Neutrophil (primary cell): ENCODE results near the gene MYO1E.

Experiments
- H3K27ac ChIP-seq: fragments of 200-600 bp; sonication (generic); 2 replicates; pipeline ENCODE4 v1.5.1; 2016; ENCODE audit warnings: mild to moderate bottlenecking, moderate library complexity
- H3K27me3 ChIP-seq: fragments of 200-600 bp; sonication (generic); 2 replicates; pipeline ENCODE4 v1.6.0; 2016; ENCODE audit warnings: mild to moderate bottlenecking
- H3K36me3 ChIP-seq: fragments of 200-600 bp; sonication (generic); 2 replicates; pipeline ENCODE4 v1.5.1; 2017
- H3K4me1 ChIP-seq, 2 experiments: fragments of 200-600 bp in 1 of 2; sonication (generic) in 1 of 2; 1 replicate in 1 of 2; 2 replicates in 1 of 2; pipeline versions ENCODE4 v1.5.1 to v1.6.1; 2013 to 2016; ENCODE audit warnings: low read depth in 1 of 2, low read length in 1 of 2, mild to moderate bottlenecking in 1 of 2, moderate library complexity in 1 of 2; ENCODE audit not compliant: control insufficient read depth in 1 of 2, insufficient read depth in 1 of 2
- H3K4me3 ChIP-seq, 2 experiments: fragments of 200-600 bp in 1 of 2; sonication (generic) in 1 of 2; 1 replicate in 1 of 2; 2 replicates in 1 of 2; pipeline ENCODE4 v1.5.1; 2013 to 2016; ENCODE audit warnings: low read depth in 1 of 2, low read length in 1 of 2, mild to moderate bottlenecking in 1 of 2, moderate library complexity in 1 of 2
- H3K9me3 ChIP-seq: fragments of 200-600 bp; sonication (generic); 2 replicates; pipeline ENCODE4 v1.5.1; 2016
- TF ChIP-seq, protein P1 (sequence below): fragments of 200-600 bp; sonication (generic); IDR thresholded peaks from 2 replicates; pipeline ENCODE4 v1.5.1; 2016; ENCODE audit warnings: antibody characterized with exemption

Gene MYO1E

DNA sequence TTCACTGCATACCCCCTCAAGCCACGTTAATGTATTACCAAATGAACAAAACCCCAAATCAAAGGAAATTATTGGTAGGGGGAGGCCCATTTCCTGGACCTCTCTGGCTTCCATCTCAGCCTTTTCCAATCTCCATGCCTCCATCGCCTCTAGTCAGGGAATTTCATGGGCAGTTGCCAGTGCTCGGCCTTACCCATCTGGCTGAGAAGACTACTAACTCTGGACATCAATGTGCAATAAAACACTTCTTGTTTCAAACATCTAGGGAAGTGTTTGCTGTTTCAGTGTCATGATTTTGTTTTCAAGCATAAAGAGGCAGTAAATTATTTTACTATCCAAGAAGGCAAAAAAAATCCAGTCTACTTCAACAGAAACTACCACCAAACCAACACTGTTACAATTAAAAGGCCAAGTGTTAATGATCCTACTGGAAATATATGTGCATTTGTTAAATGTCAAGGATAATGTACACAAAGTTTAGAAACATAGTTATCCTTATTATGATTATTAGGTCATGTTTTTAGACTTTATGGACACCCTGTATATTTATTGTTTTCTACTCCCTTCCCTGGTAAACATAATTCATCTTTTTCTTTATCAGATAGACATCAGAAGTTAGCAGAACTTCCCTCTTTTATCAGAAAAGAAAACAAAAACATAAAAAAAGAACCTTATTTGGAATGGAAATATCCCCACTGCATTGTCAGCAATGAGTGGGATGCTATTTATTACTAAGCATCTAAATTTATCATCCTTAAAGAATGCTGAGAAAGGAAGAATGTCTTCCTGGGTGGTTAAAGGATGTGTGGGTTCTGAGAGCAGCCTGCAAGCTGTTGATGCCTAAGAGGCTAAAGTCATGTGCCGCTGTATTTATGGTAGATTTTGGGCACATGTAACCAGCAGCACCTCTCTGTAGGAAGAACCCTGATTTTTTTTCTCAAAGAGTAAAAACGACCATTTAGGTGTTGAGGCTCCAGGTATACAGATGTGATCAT, 150.9 kb downstream of the MYO1E start:
- no peak overlapping the region for H3K27ac ChIP-seq
- no peaks in the 10 kb centered on the region for H3K36me3 ChIP-seq
- TF ChIP-seq, protein P1, sequence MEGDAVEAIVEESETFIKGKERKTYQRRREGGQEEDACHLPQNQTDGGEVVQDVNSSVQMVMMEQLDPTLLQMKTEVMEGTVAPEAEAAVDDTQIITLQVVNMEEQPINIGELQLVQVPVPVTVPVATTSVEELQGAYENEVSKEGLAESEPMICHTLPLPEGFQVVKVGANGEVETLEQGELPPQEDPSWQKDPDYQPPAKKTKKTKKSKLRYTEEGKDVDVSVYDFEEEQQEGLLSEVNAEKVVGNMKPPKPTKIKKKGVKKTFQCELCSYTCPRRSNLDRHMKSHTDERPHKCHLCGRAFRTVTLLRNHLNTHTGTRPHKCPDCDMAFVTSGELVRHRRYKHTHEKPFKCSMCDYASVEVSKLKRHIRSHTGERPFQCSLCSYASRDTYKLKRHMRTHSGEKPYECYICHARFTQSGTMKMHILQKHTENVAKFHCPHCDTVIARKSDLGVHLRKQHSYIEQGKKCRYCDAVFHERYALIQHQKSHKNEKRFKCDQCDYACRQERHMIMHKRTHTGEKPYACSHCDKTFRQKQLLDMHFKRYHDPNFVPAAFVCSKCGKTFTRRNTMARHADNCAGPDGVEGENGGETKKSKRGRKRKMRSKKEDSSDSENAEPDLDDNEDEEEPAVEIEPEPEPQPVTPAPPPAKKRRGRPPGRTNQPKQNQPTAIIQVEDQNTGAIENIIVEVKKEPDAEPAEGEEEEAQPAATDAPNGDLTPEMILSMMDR = no peak

DNA sequence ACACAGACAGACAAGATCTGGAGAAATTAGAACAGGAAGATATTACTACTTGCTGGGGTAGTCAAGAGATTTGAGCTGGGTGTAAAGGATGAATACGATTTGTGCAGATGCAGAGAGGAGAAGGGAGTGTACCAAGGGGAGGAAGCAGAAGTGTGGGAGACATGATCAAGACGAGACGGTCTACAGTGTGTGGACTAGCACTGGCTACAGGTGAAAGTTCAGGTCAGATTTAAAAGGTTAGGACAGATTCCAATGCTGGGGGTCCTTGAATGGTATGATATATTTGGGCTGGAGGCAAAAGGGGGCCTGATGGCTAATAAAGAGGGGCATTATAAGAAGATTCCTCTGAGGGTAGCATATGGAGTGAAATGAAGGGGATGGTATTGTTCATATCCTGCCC, 154.0 kb downstream of the MYO1E start:
- no peak overlapping the region for H3K27ac ChIP-seq
- H3K4me1 ChIP-seq = no peaks in the 10 kb centered on the region
- no peaks in the 10 kb centered on the region for H3K27me3 ChIP-seq
- no peaks in the 10 kb centered on the region for H3K9me3 ChIP-seq
- TF ChIP-seq, protein P1 = no peak
- no peaks in the 10 kb centered on the region for H3K36me3 ChIP-seq
- no peak overlapping the region for H3K4me3 ChIP-seq

More for the DNA sequence above, 150.9 kb downstream of the MYO1E start:
- Histone ChIP-seq H3K27me3 (no peaks in the 10 kb centered on the region), H3K4me1 (no peaks in the 10 kb centered on the region), H3K9me3 (no peaks in the 10 kb centered on the region), H3K4me3 (no peak overlapping the region)

DNA sequence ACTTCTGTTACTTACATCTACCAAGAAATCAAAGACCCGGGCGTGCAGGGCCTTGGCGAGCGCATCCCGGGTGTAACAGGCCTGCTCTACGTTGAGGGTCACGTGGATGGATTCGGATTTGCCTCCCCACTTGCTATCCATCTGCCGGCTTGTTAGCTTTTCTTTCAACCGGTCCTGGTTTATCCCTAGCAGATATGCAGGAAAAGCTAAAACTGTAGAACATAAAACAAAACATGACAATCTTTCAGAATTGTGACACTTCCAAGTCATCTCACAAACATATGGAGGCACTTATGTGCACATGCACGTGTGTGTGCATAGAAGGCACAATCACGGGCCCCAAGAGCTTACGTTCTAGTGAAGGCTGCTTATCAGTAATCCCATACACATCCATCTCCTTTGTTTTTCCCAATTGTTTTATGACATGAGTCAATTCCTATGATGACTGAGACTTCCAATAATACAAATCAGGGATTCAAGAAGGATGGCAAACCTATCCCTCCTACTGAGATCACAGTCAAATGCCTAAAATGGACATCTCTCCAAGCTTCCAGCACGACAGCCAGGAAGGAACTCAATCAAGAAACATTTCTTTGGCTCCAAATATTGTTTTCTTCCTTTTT, 154.7 kb downstream of the MYO1E start:
- TF ChIP-seq, protein P1 = no peak
- no peak overlapping the region for H3K4me3 ChIP-seq
- H3K36me3 ChIP-seq = no peaks in the 10 kb centered on the region
- no peaks in the 10 kb centered on the region for H3K27me3 ChIP-seq
- H3K9me3 ChIP-seq = no peaks in the 10 kb centered on the region
- H3K27ac ChIP-seq = no peak overlapping the region
- no peaks in the 10 kb centered on the region for H3K4me1 ChIP-seq

DNA sequence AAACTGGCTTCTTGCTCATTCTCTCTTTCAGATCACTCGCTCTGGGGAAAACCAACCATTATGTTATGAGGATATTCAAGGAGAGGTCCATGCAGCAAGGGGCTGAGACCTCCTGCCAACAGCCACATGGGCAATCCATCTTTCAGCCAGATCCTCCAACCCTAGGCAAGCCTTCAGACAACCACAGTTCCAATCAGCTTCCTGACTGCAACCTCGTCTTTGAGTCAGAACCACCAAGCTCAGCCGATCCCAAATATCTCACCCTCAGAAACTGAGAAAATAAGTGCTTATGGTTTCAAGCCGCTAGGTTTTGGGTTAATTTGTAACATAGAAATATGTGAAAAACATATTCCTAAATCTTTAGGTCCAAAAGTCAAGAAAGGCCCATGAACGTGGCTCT, 155.8 kb downstream of the MYO1E start:
- Histone ChIP-seq H3K27me3 (no peaks in the 10 kb centered on the region), H3K4me1 (no peaks in the 10 kb centered on the region), H3K27ac (no peak overlapping the region), H3K9me3 (no peaks in the 10 kb centered on the region), H3K36me3 (no peaks in the 10 kb centered on the region), H3K4me3 (no peak overlapping the region)
- TF ChIP-seq, protein P1 = no peak

DNA sequence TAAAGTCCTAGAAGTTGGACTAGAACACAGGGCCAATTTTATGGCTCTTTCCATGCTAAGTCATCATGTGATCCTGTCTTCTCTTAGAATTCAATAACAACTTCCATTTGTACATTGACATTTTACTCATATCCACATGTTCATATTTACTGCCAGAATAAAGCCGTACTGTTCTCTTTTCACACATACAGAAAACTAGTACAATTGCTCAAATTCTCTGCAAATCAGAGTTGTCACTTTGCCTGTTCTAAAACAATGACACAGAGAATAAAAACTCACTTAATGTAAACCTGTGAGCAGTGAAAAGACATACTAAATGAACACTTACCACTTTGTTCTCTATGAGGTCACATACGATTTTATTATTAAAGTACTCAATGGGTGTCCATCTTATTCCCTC, 162.5 kb downstream of the MYO1E start:
- no peaks in the 10 kb centered on the region for H3K27me3 ChIP-seq
- H3K4me1 ChIP-seq = no peaks in the 10 kb centered on the region
- no peak overlapping the region for H3K4me3 ChIP-seq
- TF ChIP-seq, protein P1 = no peak
- H3K27ac ChIP-seq = no peak overlapping the region
- H3K9me3 ChIP-seq = no peaks in the 10 kb centered on the region
- H3K36me3 ChIP-seq = no peaks in the 10 kb centered on the region
